ENCODE measurements around the gene ZNF710. TPM values are rescaled to one million over a fixed set of nuclear protein-coding genes. Genes with fewer than 3 reads are reported as not detected.
A peak's percentile ranks its signal among the peaks of the same experiment; 100 is the strongest.

The ZNF710 gene
- total RNA-seq, 1 experiment from 2014 or later, result 40.7 TPM

- Histone ChIP-seq H3K23me2 (ENCODE audit: insufficient read length, low read depth, low read length, poor library complexity, severe bottlenecking) (no peaks in the 10 kb centered on the region), H2AFZ (ENCODE audit: low read length) (no peak overlapping the region), H4K5ac (ENCODE audit: insufficient read length, low read depth, low read length) (no peak overlapping the region), H4K8ac (replicated peaks; ENCODE audit: insufficient read length, low read depth, low read length) (no peak overlapping the region), H3K4me2 (ENCODE audit: insufficient read depth, insufficient read length, low read length) (no peak overlapping the region), H3K9me3 (ENCODE audit: control insufficient read depth, low read depth, low read length) (no peaks in the 10 kb centered on the region), H4K91ac (ENCODE audit: insufficient read length, low read depth, low read length) (no peak overlapping the region), H3K18ac (ENCODE audit: insufficient read length, low read depth, low read length) (no peak overlapping the region), H3K23ac (ENCODE audit: insufficient read length, low read depth, low read length) (no peak overlapping the region), H3K14ac (ENCODE audit: insufficient read depth, low read length) (no peak overlapping the region), H3K4ac (ENCODE audit: low read depth, low read length) (no peak overlapping the region), H4K20me1 (ENCODE audit: control insufficient read depth, insufficient read depth, insufficient read length) (no peaks in the 10 kb centered on the region), H3K79me2 (ENCODE audit: insufficient read depth, low read length) (no peaks in the 10 kb centered on the region), H3T11ph (ENCODE audit: low read length) (no peak overlapping the region), H3K27me3 (ENCODE audit: insufficient read depth, low read length) (no peaks in the 10 kb centered on the region), H2BK12ac (ENCODE audit: insufficient read length, low read depth, low read length) (no peak overlapping the region), H2AK5ac (ENCODE audit: insufficient read length, low read length) (no peak overlapping the region), H2BK15ac (ENCODE audit: low read depth, low read length) (no peak overlapping the region), H3K9ac (ENCODE audit: extremely low read depth, insufficient read length, low read length) (no peak overlapping the region), H2BK120ac (ENCODE audit: low read depth, low read length, poor library complexity, severe bottlenecking) (no peak overlapping the region), H3K56ac (ENCODE audit: insufficient read length, low read depth, low read length) (no peak overlapping the region), H2BK20ac (ENCODE audit: low read depth, low read length, poor library complexity, severe bottlenecking) (no peak overlapping the region), H3K79me1 (ENCODE audit: insufficient read depth, low read depth, low read length, poor library complexity, severe bottlenecking) (no peaks in the 10 kb centered on the region), H3K27ac (ENCODE audit: insufficient read length, low read depth, low read length) (no peak overlapping the region), H3K4me1 (ENCODE audit: insufficient read depth, low read length) (no peaks in the 10 kb centered on the region), H2BK5ac (ENCODE audit: insufficient read length, low read length) (no peak overlapping the region)
- H3K27me3 Mint-ChIP-seq (ENCODE audit: low read depth), result peaks cover 4% of the 10 kb centered on the region
- no peak overlapping the region for H3K4me3 Mint-ChIP-seq
- H3K27ac Mint-ChIP-seq, result peak overlapping the region in 1 of 3 experiments; percentile 74; a peak in 1 of 7 replicates
- peaks cover 2 to 4% of the 10 kb centered on the region in 2 experiments; a peak in 4 of 5 replicates for H3K9me3 Mint-ChIP-seq
- no CpG with 5 or more reads among the region's 11 CpGs for WGBS (ENCODE audit: extremely low coverage, insufficient read length, low lambda C conversion rate)
- H3K4me1 Mint-ChIP-seq, result peaks cover 6 to 7% of the 10 kb centered on the region in 2 experiments
- H3K36me3 Mint-ChIP-seq (ENCODE audit: insufficient read depth in 1 of 3, low read depth in 3 of 3), result peaks cover 20 to 39% (median 31%) of the 10 kb centered on the region in 3 experiments; a peak in 6 of 7 replicates
- DNase-seq, result no peak
- TF ChIP-seq, protein P1, sequence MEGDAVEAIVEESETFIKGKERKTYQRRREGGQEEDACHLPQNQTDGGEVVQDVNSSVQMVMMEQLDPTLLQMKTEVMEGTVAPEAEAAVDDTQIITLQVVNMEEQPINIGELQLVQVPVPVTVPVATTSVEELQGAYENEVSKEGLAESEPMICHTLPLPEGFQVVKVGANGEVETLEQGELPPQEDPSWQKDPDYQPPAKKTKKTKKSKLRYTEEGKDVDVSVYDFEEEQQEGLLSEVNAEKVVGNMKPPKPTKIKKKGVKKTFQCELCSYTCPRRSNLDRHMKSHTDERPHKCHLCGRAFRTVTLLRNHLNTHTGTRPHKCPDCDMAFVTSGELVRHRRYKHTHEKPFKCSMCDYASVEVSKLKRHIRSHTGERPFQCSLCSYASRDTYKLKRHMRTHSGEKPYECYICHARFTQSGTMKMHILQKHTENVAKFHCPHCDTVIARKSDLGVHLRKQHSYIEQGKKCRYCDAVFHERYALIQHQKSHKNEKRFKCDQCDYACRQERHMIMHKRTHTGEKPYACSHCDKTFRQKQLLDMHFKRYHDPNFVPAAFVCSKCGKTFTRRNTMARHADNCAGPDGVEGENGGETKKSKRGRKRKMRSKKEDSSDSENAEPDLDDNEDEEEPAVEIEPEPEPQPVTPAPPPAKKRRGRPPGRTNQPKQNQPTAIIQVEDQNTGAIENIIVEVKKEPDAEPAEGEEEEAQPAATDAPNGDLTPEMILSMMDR (conservative IDR thresholded peaks at IDR 0.05), result no peak
Measured at GRCh38 chr15:90090226-90090848, 89.2 kb downstream of the ZNF710 start.
